NCI-H524 treated with DMSO at 0.1 percent for 48 hours (cell line): ENCODE results near the gene FXYD5.
"Not testable (repeated sequence)": the region's sequence is repeated elsewhere in the genome, so short reads cannot be mapped to it uniquely, and the experiment has no call there.

ENCODE experiments used
- DNase-seq: peaks from one replicate; lab custom pipeline; 2025; lab: John Stamatoyannopoulos, UW

The FXYD5 gene

GRCh38 chr19:35138305-35138892 is 16.1 kb upstream of the FXYD5 start, which contains the start of gene FXYD1:
Gene FXYD1 (plus strand): TSS chr19:35138824. CDS start chr19:35140080, 1,256 bp downstream.
- no peak for DNase-seq

DNA sequence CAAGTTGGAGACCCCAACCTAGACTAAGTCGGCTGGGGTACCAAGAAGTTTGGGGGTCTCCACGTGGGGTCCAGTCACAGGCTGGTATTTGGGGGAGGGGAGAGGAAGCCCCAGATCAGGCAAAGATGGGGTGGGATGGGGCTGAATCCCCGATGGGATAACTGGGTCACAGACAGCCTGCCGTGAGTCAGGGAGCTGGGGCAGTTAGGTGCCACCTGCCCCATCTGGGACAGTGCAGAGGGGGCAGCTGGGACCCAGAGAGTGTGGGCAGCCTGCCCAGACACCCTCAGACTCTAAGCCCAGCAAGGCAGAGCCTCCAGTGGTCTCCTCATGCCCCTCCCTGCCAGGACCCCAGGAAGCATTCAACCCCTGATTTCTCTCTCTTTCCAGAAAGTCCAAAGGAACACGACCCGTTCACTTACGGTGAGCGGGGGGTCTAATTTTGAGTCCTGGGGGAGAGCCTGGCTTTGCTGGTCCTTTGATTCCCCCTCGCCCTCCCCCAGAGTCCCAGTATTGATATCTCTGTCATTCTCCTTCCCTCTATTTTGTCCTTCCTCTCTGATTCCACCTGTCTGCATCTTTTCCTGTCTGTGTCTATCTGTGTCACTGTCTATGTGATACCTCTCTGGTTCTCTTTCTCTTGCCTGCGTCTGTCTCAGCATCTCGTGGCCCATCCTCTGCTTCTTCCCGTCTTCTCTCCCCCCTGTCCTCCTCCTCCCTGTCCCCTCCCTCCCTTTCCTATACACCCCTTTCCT is 14.2 kb upstream of the FXYD5 start:
- DNase-seq: no peak

DNA sequence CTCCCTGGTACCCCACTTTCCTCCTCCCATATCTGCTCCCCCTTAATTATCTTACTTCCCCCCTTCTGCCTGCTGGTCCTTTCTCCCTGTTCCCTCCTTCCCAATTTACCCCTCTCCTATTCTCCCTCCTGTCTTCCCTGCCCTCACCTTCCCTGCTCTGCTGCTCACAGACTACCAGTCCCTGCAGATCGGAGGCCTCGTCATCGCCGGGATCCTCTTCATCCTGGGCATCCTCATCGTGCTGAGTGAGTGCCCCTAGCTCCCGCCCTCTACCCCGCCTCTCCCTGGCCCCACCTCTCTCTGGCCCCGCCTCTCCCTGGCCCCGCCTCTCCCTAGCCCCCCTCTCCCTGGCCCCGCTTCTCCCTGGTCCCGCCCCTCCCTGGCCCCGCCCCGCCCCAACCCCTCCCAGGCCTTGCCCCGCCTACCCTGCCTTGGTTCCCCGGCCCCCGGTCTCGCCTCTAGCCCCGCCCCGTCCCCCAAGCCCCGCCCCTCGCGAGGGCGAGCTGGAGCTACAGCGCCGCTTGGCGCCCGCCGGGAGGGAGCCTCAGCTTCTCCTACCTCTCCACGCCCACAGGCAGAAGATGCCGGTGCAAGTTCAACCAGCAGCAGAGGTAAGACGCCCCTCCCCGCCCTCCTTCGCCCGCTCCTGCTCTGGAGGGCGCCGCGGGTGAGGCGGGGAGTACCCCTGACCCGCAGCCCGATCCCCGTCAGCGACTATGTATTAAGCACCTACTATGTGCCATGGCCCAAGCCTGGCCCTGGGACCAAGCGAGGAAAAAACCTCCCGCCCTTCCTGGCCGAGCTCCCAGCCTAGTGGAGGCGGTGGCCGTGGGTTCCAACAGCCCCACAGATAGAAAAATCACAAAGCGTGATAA is 13.3 kb upstream of the FXYD5 start:
- no peak for DNase-seq

DNA sequence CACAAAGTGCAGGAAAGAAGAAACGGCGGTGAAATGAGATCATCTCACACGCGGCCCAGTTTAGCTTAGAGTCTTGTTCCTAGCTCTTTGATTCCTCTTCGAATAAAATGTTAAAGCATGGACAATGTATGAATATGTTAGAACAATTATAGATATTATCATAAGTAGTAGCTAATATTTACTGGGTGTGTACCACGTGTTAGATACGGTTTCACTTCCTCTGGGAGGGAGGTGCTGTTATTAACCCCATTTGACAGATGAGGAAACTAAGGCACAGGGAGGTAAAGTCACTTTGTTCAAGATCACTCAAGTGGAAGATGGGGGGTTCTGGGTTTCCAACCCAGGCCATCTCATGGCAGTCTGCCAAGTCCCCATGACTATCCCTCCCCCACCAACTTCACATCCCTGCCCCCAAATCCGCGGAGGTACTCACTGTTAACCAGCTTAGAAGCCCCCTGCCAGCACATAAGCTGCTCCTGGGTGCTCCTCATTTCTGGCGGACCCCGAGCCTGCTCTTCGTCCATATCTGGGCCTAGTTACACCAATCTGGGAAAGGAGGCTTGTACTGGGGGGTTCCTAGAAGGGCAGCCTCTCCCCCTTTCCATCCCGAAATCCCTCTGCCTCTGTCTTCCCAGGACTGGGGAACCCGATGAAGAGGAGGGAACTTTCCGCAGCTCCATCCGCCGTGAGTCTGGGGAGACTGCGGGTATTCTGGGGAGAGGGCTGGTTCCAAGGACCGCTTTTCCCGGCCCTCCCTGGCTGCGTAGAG is 12.5 kb upstream of the FXYD5 start:
- DNase-seq: no peak

DNA sequence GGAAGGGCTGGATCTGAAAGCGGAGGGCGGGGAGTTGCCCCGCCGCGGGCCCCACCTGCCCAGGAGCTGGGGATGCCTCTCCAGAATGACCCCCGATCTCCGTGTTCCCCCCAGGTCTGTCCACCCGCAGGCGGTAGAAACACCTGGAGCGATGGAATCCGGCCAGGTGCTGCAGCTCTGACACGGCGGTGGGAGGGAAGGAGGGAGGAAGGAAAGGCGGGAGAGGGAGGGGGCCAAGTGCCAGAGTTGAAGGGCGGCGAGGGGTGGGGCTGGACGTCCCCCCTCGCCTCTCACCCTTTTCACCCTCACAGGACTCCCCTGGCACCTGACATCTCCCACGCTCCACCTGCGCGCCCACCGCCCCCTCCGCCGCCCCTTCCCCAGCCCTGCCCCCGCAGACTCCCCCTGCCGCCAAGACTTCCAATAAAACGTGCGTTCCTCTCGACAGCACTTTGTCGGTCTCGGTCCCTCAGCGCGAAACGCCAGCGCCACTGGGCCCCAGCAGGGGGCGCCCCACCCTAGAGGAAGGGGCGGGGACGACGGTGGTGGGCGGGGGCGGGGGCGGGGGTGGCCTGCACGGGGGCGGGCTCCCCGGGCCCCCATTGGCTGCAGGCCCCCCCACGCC is 11.8 kb upstream of the FXYD5 start:
- no peak for DNase-seq

GRCh38 chr19:35143231-35143715 is 11.3 kb upstream of the FXYD5 start, which contains the start of gene FXYD7:
Gene FXYD7 (plus strand): TSS chr19:35143255. CDS start chr19:35143334, 79 bp downstream.
- DNase-seq: no peak

GRCh38 chr19:35143818-35144217 is 10.7 kb upstream of the FXYD5 start:
- no peak for DNase-seq

- no peak for DNase-seq
Measured at GRCh38 chr19:35144259-35144599, 10.3 kb upstream of the FXYD5 start.

DNA sequence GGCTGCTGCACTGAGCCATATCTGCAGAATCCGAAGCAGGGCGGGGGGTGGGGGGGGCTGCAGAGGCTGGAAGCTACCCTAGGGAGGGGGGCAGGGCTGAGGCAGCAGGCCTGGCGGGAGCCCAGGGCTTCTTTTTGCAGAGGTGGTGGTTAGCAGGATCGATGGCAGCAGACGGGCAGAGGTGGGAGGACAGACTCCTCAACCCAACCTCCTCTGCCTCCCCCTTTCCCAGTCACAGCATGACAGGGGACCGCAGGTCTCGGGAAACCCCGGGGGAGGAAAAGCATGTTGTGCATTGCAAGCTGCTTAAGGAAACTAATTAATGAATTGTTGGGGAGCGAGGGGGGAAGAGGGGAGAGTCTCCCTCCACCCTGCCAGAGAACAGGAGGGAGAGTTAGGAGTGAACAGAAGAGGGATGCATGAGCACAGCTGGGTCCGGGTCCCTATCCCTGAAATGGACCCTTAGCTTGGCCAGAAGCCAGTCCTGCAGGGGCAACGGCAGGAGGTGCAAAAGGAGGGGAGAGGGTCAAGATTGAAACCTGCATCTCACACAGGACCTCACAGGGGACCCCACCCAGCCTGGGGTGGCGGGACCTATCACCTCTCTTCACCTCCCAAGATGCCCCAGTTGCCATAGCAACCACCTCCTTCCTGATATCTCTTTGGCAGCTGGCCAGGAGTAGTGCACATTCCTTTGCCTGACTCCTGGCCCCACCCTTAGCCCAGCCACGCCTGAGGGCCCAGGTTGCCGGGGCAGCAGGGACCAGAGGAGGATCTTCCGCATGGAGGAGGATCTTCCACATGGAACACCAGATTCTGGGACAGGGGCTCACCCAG is 9.7 kb upstream of the FXYD5 start:
- DNase-seq: no peak

DNA sequence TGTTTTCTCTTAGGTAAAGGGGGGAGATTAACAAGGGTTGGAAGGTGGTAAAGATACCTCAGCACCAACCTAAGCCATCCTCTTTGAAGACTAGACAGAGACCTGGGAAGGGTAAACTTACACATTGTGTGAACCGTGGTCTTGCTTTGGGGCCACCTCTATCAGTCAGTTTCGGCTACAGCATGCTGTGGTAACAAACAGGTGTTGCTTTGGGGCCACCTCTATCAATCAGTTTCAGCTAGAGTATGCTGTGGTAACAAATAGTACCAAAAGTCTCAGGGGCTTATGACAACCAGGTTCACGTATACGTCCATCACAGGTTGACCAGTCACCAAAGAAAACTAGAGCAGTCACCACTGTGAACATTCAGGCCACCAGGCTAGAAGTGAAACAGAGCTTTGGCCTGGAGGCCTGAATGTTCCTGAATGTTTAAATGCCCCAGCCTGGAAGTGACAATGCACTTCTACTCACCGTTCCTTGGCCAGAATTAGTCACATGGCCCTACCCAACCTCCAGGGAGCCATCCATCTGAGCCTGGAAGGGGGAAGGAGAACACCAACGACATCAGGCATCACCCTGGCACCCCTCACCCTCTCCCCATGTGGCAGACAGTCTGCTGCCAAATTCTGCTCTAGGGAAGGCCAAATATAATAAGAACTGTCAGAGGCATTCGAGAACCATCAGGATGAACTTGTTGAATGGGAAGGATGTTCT is 7.6 kb upstream of the FXYD5 start:
- no peak for DNase-seq

DNA sequence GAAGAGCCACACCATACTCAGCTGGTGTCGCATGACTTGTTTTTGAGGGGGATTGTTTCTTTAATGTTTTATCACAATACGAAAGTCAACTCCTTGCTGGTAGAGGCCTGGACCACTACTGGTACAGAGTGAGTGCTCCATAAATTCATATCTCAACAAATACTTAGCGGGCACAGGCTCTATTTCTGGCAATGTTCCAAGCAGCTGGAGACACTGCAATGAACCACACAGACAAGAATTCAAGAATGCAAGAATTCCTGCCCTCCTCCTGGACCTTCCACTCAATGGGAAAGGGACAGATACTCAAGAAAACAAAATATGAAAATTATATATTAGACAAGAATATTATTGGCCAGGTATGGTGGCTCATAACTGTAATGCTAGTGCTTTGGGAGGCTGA is 5.1 kb upstream of the FXYD5 start:
- DNase-seq: no peak

GRCh38 chr19:35150445-35150844 is 4.1 kb upstream of the FXYD5 start:
- DNase-seq: no peak

DNA sequence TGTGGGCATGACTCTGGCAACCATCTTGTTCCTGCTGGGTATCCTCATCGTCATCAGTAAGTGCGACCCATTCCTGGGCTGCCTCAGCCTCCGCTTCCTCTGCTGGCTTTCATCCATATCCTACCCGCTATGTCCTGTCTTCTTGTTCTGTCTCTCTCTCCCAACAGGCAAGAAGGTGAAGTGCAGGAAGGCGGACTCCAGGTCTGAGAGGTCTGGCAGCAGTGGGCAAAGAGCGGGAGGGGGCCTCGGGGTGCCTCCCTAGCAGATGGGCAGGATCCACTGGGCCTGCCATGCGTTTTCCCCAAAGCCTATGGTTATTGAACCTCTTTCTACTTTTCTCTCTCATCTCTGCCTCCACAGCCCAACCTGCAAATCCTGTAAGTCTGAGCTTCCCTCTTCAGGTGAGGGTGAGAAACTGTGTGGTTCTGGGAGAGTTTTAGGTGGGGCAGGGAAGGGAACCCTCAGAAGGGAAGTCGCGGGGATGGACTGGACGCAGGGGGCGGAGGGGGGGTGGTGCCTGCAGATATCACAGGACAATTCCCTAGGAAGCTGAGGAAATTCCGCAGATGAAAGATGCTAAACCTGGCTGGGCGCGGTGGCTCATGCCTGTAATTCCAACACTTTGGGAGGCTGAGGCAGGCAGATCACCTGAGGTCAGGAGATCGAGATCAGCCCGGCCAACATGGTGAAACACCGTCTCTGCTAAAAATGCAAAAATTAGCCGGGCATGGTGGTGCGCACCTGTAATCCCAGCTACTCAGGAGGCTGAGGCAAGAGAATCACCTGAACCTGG is 3.1 kb upstream of the FXYD5 start:
- no peak for DNase-seq

GRCh38 chr19:35153129-35153522 is 1.4 kb upstream of the FXYD5 start:
- not testable (repeated sequence) for DNase-seq

DNA sequence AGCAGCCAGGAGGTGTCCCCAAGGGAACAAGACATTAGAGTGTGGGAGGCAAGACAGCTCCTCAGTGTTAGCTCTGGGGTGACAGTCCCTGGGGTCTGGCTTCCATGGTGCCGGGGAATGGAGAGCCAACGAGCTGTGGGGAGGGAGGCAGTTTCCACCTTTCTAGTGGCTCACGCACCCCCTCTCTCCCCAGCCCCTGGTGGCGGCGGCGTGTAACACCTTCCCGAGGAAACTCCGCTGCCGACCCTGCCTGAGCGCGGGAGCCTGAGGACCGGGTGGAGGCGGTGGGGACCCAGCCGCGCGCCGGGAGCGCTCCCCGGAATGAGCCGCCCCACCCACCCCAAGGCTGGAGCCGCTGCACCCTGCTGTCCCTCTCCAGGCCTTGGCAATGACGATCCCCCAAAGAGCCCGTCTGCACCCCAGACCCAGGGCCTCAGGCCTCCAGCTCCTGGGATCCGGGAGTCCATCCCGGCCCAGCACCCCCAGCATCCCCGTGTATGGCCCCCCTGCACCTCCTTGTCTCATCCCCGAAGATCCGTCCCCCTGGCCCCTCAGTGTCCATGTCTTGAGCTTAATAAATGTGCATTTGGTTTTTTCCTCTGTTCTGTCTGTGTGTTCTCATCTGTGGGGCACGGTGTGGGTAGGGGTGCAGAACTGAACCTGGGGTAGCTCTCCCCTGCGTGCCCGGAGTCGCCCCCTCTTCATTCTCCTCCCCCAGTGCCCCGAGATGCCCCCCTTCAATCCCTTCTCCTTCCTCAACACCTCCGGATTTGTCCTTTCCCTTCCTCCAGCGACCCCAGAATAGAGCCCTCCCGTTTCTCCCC is 622 bp upstream of the FXYD5 start:
- DNase-seq: no peak

GRCh38 chr19:35155441-35155840 is 906 bp downstream of the FXYD5 start:
- DNase-seq: no peak

DNA sequence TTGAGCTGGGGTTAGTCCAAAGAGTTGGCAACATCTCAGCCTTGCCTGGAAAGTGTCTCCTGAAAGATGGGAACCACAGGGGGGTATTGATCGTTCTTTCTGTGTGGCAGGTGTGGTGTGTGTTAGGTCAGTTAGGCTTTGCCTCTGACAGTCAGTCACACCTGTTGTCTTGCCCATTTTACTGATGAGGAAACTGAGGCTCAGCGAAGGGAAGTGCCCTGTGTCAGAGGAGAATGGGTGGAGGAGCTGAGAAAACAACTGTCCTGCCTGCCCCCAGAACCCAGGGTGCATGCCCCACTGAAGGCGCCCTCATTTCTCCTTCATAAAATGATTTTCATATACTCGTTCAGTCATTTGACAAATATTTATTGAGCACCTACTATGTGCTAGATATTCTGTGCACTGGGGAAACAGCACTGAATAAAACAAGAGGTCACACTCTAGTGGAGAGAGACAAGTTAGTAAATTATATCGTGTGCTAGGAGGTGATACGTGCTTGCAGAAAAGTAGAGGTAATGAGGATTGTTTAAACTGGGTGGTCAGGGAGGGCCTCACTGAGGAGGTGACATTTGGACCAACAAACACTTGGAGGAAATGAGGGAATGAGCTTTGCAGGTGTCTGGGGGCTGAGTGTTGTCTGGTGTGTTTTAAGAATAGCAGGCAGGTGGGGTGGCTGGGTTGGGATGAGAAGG is 1.6 kb downstream of the FXYD5 start:
- DNase-seq: no peak

GRCh38 chr19:35156673-35157014 is 2.1 kb downstream of the FXYD5 start:
- DNase-seq: no peak
